Heart left ventricle (tissue), 16 donors: Measurements from ENCODE around the gene HELZ2. TPM values are rescaled to one million over a fixed set of nuclear protein-coding genes. Genes with fewer than 3 reads are reported as not detected.

Experiments
- ATAC-seq, 4 donors: fragments of 200-7000 bp; cut with Tn5 transposase; one replicate each; pipeline ENCODE4 v1.9.1; 2020 to 2022; ENCODE audit warnings: moderate library complexity in 4 of 4, mild to moderate bottlenecking in 3 of 4, moderate number of reproducible peaks in 1 of 4
- DNase-seq, 5 donors: peaks; one replicate each; pipeline ENCODE4 v3.0.0-alpha.2; 2020
- H3K27ac ChIP-seq, 12 donors: fragments of 200-600 bp; sonication (generic) in 4 of 12; one replicate each; pipeline versions ENCODE4 v1.5.0 to v1.8.0; 2016 to 2022; ENCODE audit warnings: mild to moderate bottlenecking in 2 of 12
- H3K27me3 ChIP-seq, 9 donors: fragments of 200-600 bp; sonication (generic) in 2 of 9; one replicate each; pipeline versions ENCODE4 v1.5.1 to v1.8.0; 2016 to 2022; ENCODE audit warnings: mild to moderate bottlenecking in 3 of 9
- H3K36me3 ChIP-seq, 9 donors: fragments of 200-600 bp; sonication (generic) in 2 of 9; one replicate each; pipeline versions ENCODE4 v1.5.0 to v1.8.0; 2018 to 2022; ENCODE audit warnings: mild to moderate bottlenecking in 2 of 9
- H3K4me1 ChIP-seq, 12 donors: fragments of 200-600 bp; sonication (generic) in 4 of 12; one replicate each; pipeline versions ENCODE4 v1.5.0 to v1.8.0; 2016 to 2022; ENCODE audit warnings: mild to moderate bottlenecking in 3 of 12
- H3K4me3 ChIP-seq, 12 donors: fragments of 200-600 bp; sonication (generic) in 4 of 12; one replicate each; pipeline versions ENCODE4 v1.5.0 to v1.8.0; 2017 to 2022; ENCODE audit warnings: mild to moderate bottlenecking in 9 of 12, moderate library complexity in 4 of 12
- H3K9me3 ChIP-seq, 12 donors: fragments of 200-600 bp; sonication (generic) in 4 of 12; one replicate each; pipeline versions ENCODE4 v1.5.0 to v1.8.0; 2016 to 2022; ENCODE audit warnings: mild to moderate bottlenecking in 1 of 12
- POLR2A ChIP-seq, 2 donors: fragments of 450-650 bp; IDR thresholded peaks; one replicate each; pipeline ENCODE4 v1.6.1; 2017; ENCODE audit warnings: antibody characterized with exemption in 2 of 2, mild to moderate bottlenecking in 2 of 2, moderate library complexity in 2 of 2
- WGBS, 4 donors: extraction: QIAGEN DNeasy Blood & Tissue Kit in 2 of 4; methylation state at CpG; one replicate each; pipeline versions ENCODE4 v1.1.5 to v1.1.7; 2013 to 2018; 5-methylcytosine and 5-hydroxymethylcytosine counted together
- intact Hi-C, 10 donors: fragments of 100-400 bp; cut with DNase I; formaldehyde crosslinking; loops; one replicate each; pipeline versions ENCODE4 v1.11.1 to v1.14.2; 2022
- polyA plus RNA-seq, 2 donors: library from polyadenylated mRNA; stranded (reverse); fragments of 200-250 nt; gene quantifications; one replicate each; pipeline ENCODE4 v1.2.3, GENCODE V29; 2013
- total RNA-seq, 9 donors: library from RNA; depleted of rRNA in 2 of 9; stranded (reverse); fragments of >200 nt in 2 of 9; fragmentation: NEBNext Ultra II Directional in 3 of 9; extraction: Animal tissue kit (Norgen Biotek cat#: 25700) in 3 of 9; gene quantifications; one replicate each; pipeline versions ENCODE4 v1.1.0 to v1.2.4, GENCODE V29; 2016 to 2023
- TF ChIP-seq, protein P1 (sequence below), 12 donors: fragments of 200-600 bp; sonication (generic) in 4 of 12; IDR thresholded peaks; one replicate each; pipeline versions ENCODE4 v1.5.0 to v1.8.0; 2018 to 2022; ENCODE audit warnings: antibody characterized with exemption in 12 of 12, mild to moderate bottlenecking in 5 of 12
- donor health status: ischemic (EF 13 %, LVEDD 7.1; RV severe dilation, severe dysfunction).
- donor health status: healthy with polysubstance abuse.
- donor health status: DM: no; HTN: yes; CAD: no.
- donor health status: DM: no; HTN: no; CAD: no.
- donor health status: ischemic (EF 25% LVEDD 6.9; RV normal size, moderate dysfunction).
- donor health status: ischemic (EF 25% LVEDD 5.7; RV mildly dilated, moderate dysfunction).
- donor health status: healthy.
- donor health status: DM: yes; HTN: yes; CAD: no.
- donor health status: ischemic (EF 35%, LVEDD 5.7; RV mildly dilated, moderate dysfunction).
- donor health status: nonischemic (EF 11% LVEDD 7.7; RV severe dilation, severe dysfunction).
- donor health status: DM: yes; HTN: yes; CAD: no.
- donor health status: PGD.
- donor health status: ischemic (EF 29% LVEDD 5.4; RV normal size, mild dysfunction).
- donor health status: nonischemic (EF 23%, LVEDD 6.1; RV moderate dilation, normal function).

Gene HELZ2
- total and polyA plus RNA-seq, 11 donors = 7.2 to 34.6 (median 20.2) TPM

DNA sequence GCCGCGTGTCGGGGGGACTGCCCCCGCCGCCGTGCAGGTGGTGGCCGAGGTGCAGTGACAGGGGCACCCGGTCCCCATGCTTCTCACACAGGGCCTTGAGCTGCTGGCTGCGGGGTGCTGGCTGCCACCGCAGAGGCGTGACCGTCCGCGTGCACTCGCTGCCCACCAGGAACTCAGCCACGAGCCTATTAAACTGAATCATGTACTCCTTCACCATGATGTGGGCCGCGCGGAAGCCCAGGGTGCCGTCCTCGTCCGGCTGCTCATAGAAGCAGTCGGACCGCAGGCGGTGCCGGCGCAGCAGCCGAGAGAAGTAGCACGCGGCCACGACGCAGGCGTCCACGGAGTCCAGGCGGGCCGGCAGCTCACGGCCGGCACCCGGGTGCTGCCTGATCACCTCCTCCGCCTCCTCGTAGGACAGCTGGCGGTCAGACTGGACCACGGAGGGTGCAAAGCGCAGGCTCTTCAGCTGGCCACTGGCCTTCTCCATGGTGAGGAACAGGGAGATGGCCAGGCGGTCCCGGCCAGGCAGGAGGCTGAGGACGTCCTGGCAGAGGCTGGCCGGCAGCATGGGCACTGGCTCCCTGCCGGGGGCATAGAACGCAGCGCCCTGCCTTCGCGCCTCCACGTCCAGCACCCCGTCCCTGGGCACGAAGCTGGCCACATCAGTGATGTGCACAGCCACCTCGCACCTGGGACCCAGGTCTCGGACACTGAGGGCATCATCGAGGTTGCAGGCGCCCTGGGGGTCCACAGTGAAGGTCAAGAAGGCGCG lies 9.8 kb downstream of the HELZ2 start:
- intact Hi-C loops = no loop called here
- TF ChIP-seq, protein P1, sequence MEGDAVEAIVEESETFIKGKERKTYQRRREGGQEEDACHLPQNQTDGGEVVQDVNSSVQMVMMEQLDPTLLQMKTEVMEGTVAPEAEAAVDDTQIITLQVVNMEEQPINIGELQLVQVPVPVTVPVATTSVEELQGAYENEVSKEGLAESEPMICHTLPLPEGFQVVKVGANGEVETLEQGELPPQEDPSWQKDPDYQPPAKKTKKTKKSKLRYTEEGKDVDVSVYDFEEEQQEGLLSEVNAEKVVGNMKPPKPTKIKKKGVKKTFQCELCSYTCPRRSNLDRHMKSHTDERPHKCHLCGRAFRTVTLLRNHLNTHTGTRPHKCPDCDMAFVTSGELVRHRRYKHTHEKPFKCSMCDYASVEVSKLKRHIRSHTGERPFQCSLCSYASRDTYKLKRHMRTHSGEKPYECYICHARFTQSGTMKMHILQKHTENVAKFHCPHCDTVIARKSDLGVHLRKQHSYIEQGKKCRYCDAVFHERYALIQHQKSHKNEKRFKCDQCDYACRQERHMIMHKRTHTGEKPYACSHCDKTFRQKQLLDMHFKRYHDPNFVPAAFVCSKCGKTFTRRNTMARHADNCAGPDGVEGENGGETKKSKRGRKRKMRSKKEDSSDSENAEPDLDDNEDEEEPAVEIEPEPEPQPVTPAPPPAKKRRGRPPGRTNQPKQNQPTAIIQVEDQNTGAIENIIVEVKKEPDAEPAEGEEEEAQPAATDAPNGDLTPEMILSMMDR (IDR thresholded peaks at IDR 0.05) = no peak
- TF ChIP-seq POLR2A (IDR thresholded peaks at IDR 0.05) = no peak
- Histone ChIP-seq H3K9me3 (no peaks in the 10 kb centered on the region), H3K27ac (no peak overlapping the region), H3K36me3 (peaks cover 4 to 93% (median 59%) of the 10 kb centered on the region in 9 donors), H3K4me1 (peaks cover 0 to 25% (median 0%) of the 10 kb centered on the region in 12 donors), H3K27me3 (no peaks in the 10 kb centered on the region), H3K4me3 (no peak overlapping the region)
- ATAC-seq = no peak
- 93 to 96% (median 96%) methylated on average over 37 to 62 of the region's 62 CpGs for WGBS, 4 donors
- no peak for DNase-seq

GRCh38 chr20:63563225-63563935 lies 10.7 kb downstream of the HELZ2 start:
- ATAC-seq (no peak), DNase-seq (no peak)
- WGBS, 4 donors = 88 to 98% (median 96%) methylated on average over 5 to 55 of the region's 55 CpGs
- Histone ChIP-seq H3K27me3 (no peaks in the 10 kb centered on the region), H3K27ac (no peak overlapping the region), H3K4me3 (no peak overlapping the region), H3K36me3 (peaks cover 4 to 96% (median 66%) of the 10 kb centered on the region in 9 donors), H3K9me3 (no peaks in the 10 kb centered on the region), H3K4me1 (peaks cover 0 to 16% (median 0%) of the 10 kb centered on the region in 12 donors)
- TF ChIP-seq, protein P1 (IDR thresholded peaks at IDR 0.05) = no peak
- no peak for TF ChIP-seq POLR2A (IDR thresholded peaks at IDR 0.05)
- intact Hi-C loops = no loop called here

DNA sequence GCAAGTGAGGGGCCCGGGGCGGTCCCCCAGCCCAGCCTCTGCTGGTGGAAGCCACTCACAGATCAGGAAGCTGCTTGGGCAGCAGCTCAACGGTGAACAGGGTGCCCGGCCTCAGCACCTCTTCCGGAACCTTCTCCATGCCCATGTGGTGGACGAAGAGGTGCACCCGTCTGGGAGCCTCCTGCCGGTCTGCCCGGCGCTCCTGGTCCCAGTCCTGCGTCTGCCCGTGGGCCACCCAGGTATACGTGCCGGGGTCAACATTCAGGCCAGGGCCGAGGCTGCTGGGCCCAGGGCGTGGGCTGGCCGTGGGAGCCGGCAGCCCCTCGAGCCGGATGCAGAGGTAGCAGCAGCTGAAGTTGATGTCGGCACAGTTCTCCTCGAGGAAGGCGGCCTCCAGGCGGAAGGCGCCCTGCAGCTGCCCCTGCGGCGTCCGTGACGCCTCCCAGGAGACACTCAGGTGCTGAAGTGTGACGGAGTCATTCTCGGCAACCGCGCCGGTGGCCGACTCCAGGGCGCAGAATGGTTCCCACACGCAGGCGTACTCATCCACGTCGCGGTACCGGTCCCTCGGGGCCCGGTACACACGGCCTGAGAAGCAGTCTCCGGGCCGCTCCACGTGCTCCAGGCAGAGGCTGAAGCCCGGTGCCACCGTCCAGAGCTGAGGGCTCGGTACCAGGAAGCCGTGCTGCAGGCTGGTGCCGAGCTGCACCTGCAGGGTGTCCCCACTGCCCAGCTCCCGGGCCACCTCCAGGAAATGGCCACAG lies 11.4 kb downstream of the HELZ2 start:
- TF ChIP-seq, protein P1 (IDR thresholded peaks at IDR 0.05) = no peak
- TF ChIP-seq POLR2A (IDR thresholded peaks at IDR 0.05) = no peak
- Histone ChIP-seq H3K36me3 (peaks cover 4 to 93% (median 70%) of the 10 kb centered on the region in 9 donors), H3K4me1 (peaks cover 0 to 9% (median 0%) of the 10 kb centered on the region in 12 donors), H3K9me3 (no peaks in the 10 kb centered on the region), H3K27me3 (no peaks in the 10 kb centered on the region), H3K4me3 (no peak overlapping the region), H3K27ac (no peak overlapping the region)
- DNase-seq (no peak), ATAC-seq (no peak)
- 89 to 93% (median 92%) methylated on average over 25 to 54 of the region's 54 CpGs for WGBS, 4 donors
- intact Hi-C loops = no loop called here
